EL (cell line): ENCODE data around the gene RELB.
A peak's percentile ranks its signal among the peaks of the same experiment; 100 is the strongest.
"Not testable (repeated sequence)": the region's sequence is repeated elsewhere in the genome, so short reads cannot be mapped to it uniquely, and the experiment has no call there.

Experiments
- DNase-seq: peaks from one replicate; pipeline ENCODE4 v3.0.0-alpha.2; 2016

Gene RELB

GRCh38 chr19:44987148-44987675 is 14.1 kb upstream of the RELB start:
- no peak for DNase-seq

GRCh38 chr19:44988273-44988672 is 13.0 kb upstream of the RELB start:
- DNase-seq, result no peak

DNA sequence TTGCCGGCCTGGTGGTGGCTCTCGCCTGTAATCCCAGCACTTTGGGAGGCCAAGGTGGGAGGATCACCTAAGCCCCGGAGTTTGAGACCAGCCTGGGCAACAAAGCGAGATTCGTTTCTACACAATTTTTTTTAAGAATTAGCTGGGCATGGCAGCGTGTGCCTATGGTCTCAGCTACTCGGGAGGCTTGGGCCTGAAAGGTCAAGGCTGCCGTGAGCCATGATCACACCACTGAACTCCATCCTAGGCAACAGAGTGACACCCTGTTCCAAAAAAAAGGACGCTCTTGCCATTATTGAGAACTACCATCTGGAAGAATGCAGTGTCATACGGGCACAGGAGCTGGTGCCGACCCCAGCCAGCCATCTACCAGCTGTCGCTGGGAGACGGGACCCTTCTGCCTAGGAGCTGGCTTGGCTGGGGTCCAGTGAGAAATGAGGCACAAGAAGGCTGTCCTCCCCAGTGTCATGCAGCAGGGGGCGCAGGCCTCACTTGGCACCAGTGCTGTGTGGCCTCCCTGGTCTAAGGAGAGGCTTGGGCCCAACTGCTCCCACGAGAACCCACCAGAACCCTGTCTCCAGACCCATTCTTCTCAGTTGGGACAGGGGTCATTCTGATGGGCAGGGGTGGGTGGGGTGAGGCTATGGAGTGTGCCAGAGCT is 12.2 kb upstream of the RELB start:
- peak; percentile 64 for DNase-seq

DNA sequence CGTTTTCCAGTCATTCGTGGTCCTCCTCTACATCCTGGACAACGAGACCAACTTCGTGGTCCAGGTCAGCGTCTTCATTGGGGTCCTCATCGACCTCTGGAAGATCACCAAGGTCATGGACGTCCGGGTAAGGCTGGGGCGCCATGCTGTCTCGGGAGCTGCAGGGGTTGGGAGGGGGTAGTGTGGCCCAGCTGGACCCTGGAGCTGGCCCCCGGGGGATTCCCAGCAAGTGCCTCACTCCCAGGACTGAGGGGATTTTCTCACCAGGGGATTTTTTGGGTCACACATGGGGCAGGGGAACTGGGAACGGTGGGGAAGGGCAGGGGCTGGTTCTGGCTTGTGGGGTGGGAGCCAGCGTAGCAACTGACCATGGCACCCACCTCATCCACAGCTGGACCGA is 10.8 kb upstream of the RELB start:
- DNase-seq, result no peak

DNA sequence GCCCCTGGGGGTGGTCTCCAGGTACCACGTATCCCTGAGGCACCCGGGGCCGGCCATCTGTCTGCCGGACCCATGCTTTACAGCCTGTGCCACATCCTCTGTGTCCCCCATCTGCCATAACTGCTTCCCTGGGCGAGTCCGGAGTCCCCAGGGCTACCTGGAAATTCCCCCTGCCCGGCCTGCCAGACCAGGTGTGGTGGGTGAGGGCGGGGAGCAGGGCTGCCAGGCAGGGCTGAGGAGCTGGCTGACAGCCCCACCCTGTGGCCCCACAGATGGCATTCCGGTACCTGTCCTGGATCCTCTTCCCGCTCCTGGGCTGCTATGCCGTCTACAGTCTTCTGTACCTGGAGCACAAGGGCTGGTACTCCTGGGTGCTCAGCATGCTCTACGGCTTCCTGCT is 10.3 kb upstream of the RELB start:
- DNase-seq, result no peak

- no peak for DNase-seq
Observed at GRCh38 chr19:44992336-44993163, 8.7 kb upstream of the RELB start.

DNA sequence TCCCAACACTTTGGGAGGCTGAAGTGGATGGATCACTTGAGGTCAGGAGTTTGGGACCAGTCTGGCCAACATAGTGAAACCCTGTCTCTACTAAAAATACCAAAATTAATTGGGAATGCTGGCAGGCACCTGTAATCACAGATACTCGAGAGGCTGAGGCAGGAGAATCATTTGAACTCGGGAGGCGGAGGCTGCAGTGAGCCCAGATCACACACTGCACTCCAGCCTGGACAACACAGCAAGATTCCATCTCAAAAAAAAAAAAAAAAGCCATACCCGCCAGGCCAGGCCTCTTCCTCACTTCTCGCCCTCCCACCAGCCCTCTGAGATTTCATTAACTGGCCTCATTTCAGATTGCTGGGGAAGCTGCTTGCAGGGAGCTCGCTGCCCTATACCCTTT is 7.7 kb upstream of the RELB start:
- DNase-seq, result no peak

- DNase-seq, result no peak
Observed at GRCh38 chr19:44993926-44994537, 7.2 kb upstream of the RELB start.

DNA sequence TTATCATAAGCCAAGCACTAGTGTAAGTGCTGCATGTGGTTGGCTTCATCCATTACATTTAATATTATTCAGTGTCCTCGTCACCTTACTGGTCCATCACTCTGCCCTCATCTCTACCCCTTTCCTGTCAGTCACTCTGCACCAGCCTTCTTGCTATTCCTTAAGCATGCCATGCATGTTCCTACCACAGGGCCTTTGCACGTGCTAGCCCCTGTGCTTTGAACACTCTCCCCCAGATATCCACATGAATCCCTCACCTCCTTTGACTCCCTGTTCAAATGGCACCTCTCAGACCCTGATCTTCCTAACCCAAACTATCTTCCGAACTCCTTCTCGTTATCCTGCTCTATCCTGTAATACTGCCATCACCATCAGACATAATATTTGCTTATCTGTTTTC is 3.2 kb upstream of the RELB start:
- no peak for DNase-seq

- not testable (repeated sequence) for DNase-seq
Observed at GRCh38 chr19:44999131-44999925, 1.9 kb upstream of the RELB start.

DNA sequence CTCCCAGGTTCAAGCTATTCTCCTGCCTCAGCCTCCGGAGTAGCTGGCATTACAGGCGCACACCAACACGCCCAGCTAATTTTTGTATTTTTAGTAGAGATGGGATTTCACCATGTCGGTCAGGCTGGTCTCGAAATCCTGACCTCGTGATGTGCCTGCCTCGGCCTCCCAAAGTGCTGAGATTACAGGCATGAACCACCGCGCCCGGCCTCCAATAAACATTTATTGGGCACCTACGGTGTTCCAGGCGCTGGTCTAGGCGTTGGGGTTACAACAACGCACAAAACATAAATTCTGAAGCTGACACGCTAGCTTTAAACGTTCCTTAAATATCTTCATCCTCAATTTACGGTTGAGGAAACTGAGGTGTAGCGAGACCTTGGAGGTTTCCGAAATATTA is 599 bp upstream of the RELB start:
- DNase-seq, result not testable (repeated sequence)

- no peak for DNase-seq
Observed at GRCh38 chr19:45003485-45003884, 2.2 kb downstream of the RELB start.

GRCh38 chr19:45005787-45006186 is 4.5 kb downstream of the RELB start:
- DNase-seq, result no peak

GRCh38 chr19:45008552-45008951 is 7.3 kb downstream of the RELB start:
- DNase-seq, result no peak

DNA sequence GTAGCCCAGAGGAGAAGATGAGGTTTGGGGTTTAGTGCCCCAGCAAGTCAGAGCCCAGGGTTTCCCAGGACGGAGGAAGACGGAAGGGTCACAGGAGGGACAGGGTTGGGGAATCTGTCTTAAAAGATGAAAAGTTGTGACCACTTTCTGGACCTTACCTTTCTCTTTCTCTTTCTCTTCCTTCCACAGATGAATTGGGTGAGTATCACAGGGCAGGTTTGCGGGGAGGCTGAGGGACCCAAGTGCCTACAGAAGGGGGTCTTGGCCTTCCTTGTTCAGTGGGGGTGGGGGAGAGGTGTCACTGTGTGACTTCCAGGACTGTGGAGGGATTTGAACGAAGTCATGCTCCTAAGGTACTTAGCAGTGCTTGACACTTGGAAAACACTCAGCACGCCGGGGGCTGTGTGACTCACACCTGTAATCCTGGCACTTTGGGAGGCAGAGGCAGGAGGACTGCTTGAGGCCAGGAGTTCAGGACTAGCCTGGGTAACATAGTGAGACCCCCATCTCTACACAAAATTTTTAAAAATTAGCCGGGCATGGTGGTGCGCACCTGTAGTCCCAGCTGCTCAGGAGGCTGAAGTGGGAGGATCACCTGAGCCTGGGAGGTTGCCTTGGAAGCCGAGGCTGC is 8.5 kb downstream of the RELB start:
- DNase-seq, result no peak

- DNase-seq, result no peak
Observed at GRCh38 chr19:45010306-45010705, 9.0 kb downstream of the RELB start.

- DNase-seq, result no peak
Observed at GRCh38 chr19:45011959-45012358, 10.7 kb downstream of the RELB start.

GRCh38 chr19:45016388-45017314 is 15.4 kb downstream of the RELB start:
- DNase-seq, result peak; percentile 77

DNA sequence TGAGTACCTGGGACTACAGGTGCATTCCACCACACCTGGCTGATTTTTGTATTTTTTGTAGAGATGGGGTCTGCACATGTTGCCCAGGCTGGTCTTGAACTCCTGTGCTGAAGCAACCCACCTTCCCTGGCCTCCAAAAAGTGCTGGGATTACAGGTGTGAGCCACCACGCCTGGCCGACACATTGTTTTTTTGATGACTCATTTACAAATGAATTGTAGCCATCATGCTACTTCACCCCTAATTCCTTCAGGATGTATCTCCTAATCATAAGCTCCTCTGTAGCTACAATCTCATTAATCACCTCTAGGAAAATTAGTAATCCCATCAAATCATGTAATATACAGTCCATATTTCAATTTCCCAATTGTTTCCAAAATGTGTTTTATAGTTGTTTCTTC is 17.9 kb downstream of the RELB start:
- DNase-seq, result no peak

DNA sequence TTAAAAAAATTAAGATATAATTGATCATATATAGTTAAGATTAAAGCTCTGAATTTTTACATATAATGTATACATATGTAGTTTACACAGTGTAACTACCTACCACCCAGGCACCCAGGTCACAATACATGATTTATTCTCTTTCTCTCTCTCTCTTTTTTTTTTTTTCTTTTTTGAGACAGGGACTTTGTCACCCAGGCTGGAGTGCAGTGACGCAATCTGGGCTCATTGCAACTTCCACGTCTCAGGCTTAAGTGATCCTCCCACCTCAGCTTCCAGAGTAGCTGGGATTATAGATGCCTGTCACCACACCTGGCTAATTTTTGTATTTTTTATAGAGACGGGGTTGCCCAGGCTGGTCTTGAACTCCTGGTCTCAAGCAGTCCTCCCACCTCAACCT is 18.8 kb downstream of the RELB start:
- DNase-seq, result no peak

DNA sequence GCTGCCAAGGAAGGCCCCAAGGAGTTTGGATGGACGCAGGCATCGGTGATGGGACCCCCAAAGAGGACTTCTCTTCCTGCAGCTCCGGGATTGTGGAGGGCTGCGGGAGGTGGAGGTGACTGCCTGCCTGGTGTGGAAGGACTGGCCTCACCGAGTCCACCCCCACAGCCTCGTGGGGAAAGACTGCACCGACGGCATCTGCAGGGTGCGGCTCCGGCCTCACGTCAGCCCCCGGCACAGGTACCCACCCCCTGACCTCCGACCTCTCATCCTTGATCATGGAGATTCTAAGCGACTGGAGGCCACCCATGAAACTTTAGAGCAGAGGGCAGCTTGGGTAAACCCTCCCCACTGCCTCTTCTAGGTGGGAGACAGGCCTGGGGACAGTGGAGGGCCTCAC is 20.7 kb downstream of the RELB start:
- DNase-seq, result no peak
